Left cardiac atrium (tissue), 4 donors: Measurements from ENCODE around the gene VWCE. TPM values are rescaled to one million over a fixed set of nuclear protein-coding genes. Genes with fewer than 3 reads are reported as not detected.
"Not testable (repeated sequence)": the region's sequence is repeated elsewhere in the genome, so short reads cannot be mapped to it uniquely, and the experiment has no call there.

Source experiments
- ATAC-seq, 2 donors: fragments of 200-7000 bp; cut with Tn5 transposase; one replicate each; pipeline ENCODE4 v1.9.1; 2020; ENCODE audit warnings: mild to moderate bottlenecking in 2 of 2, moderate library complexity in 2 of 2
- DNase-seq: peaks from one replicate; pipeline ENCODE4 v3.0.0-alpha.2; 2020
- intact Hi-C, 2 donors: fragments of 100-400 bp; cut with DNase I; formaldehyde crosslinking; loops; one replicate each; pipeline versions ENCODE4 v1.14.1 to v1.15.1; 2022 to 2023
- total RNA-seq, 2 donors: library from RNA; stranded (reverse); fragmentation: NEBNext Ultra II Directional; extraction: Animal tissue kit (Norgen Biotek cat#: 25700); gene quantifications; one replicate each; pipeline ENCODE4 v1.2.1, GENCODE V29; 2021
- donor health status: DM: no; HTN: yes; CAD: no.
- donor health status: DM: no; HTN: yes; CAD: no; lungs with severe emphysema.
- donor health status: DM: yes; HTN: yes; CAD: no.
- donor health status: Dilated cardiomyopathy.

VWCE gene
- total RNA-seq, 2 donors from 2014 or later, result 1.1 to 2.3 TPM

DNA sequence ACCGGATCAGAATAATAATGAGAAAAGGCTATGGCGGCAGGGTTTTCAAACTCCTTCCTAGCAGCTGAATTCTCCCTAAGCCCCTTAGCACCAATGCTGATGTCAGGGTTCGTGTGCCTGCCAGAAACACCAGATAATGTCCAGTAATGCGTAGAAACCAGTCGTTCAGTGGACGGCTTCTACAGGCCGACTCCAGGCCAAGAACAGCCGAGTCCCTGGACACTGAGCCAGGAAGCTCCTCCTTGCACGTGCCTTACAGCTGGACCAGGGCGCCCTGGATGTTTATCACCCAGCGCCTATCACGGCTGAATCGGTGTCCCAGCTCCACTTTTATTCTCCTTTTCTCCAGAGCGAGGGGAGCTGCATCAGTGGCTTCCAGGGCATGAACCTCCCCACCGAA is 64.1 kb downstream of the VWCE start:
- DNase-seq, intact Hi-C loops: not testable (repeated sequence)
- ATAC-seq, result peak; percentile 46 to 71

DNA sequence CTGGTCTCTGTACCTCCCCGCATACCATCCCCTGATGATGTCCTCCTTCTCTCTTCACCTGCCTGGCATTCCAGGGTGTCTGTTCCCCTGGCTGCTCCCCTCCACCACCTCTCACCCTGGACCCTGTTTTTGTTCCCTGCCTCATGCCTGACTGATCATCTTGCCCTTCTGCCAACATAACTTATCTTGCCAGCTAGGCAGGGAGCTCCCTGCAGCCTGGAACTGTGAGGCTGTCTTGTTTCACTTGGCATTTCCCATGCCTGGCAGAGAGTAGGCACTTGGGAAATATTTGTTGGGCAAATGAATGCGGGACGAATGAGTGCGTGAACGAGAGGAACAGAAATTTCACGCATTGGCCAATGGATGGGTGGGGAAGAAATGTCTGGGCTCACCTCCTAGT is 65.7 kb downstream of the VWCE start:
- ATAC-seq, result peak; percentile 32 to 64
- intact Hi-C loops, DNase-seq: not testable (repeated sequence)

DNA sequence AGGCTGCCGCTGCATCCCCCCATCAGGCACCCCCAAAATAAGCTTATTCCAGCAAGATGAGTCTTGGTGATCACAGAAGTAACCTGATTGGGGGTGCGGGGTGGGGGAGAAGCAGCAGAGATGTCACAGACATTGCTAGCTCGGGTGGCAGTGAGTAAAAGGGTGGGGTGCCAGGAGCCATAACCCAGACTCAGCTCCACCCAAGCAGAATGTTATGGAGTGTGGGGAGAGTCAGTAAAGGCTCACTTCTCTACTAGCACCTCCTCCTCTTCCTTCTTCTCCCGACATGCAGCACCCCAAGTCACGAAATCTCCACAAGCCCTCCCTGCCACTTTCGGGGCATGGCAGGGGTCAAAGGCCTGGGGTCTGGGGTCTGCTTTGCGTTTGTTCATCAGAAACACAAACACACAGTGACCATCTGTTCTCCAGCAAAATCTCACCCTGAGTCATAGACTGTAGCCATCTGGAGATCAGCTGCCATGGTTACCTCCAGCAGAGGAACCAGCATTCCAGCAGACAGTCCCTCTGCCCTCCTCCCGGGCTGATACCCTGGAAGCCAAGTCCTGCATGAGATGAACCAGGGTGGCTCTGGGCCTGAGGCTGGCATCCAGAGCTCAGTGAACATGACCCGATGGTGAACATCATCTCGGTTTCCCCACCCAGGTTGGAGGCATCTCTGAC is 68.5 kb downstream of the VWCE start:
- DNase-seq, intact Hi-C loops: not testable (repeated sequence)

DNA sequence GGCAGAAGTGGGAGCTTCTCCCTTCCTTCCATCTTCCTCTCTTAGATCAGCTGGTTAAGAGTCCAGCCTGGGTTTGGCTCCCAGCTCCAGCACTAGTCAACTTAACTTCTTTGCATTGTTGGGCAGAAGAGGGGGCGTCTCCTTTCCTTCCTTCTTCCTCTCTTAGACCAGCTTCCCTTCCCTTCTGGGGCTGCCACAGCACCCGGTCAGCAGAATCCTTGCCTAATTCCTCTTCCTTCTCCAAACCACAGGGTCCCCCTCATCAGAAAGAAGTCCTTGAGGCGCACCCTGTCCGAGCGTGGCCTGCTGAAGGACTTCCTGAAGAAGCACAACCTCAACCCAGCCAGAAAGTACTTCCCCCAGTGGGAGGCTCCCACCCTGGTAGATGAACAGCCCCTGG is 72.4 kb downstream of the VWCE start:
- peak; percentile 41 to 73 for ATAC-seq
- intact Hi-C loops, DNase-seq: not testable (repeated sequence)

More for the DNA sequence above, 68.5 kb downstream of the VWCE start:
- not testable (repeated sequence) for ATAC-seq

- DNase-seq, intact Hi-C loops, ATAC-seq: not testable (repeated sequence)
These were observed 73.1 kb downstream of the VWCE start, which contains the start of gene PGA4 for GRCh38 chr11:61222047-61222446. Gene PGA4 (plus strand): TSS chr11:61222347. CDS start chr11:61222401, 54 bp downstream.

- intact Hi-C loops, DNase-seq, ATAC-seq: not testable (repeated sequence)
These were observed 76.1 kb downstream of the VWCE start for GRCh38 chr11:61219016-61219415.

DNA sequence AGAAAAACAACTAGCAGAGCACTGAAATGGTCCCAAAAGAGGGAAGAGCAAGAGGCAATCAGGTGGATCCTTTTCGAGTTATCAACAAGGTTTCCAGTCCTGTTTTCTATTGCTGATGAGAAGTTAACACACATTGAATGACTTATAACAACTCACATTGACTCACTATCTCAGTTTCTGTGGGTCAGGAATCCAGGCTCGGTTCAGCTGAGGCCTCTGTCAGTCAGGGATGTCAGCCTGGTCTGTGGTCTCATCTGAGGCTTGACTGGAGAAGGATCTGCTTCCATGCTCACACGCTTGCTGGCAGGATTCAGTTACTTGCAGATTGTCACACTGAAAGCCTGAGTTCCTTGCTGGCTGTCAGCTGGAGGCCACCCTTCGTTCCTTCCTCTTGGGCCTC is 76.8 kb downstream of the VWCE start:
- intact Hi-C loops, DNase-seq, ATAC-seq: not testable (repeated sequence)

- ATAC-seq, DNase-seq, intact Hi-C loops: not testable (repeated sequence)
These were observed 81.3 kb downstream of the VWCE start for GRCh38 chr11:61213711-61214324.

- DNase-seq, intact Hi-C loops: not testable (repeated sequence)
- ATAC-seq, result peak; percentile 37 to 75
These were observed 82.9 kb downstream of the VWCE start for GRCh38 chr11:61212202-61212601.

DNA sequence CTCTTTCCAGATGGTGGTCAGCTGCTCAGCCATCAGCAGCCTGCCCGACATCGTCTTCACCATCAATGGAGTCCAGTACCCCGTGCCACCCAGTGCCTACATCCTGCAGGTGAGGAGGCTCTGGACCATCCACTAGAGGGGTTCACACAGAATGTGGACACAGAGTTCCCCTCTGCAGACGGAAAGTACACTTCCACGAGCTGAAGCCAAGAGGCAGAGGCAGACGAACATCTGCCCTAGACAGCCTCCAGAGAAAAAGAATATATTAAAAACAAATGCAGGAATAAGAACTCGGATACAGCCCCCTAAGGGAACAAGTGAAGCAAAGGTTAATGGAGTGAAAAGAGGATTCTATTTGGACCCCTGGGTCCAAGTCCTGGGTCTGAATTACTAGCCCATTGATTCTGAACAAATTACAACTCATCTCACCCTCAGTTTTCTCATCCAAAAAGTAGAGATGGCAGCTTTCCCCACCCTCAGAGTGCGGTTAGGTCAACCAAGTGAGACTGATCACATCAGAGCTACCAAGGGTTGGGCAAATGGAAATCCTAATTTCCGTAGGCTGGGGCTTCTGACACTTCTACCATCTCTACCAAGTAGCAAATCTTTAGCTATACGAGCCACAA is 83.7 kb downstream of the VWCE start:
- intact Hi-C loops, ATAC-seq, DNase-seq: not testable (repeated sequence)

DNA sequence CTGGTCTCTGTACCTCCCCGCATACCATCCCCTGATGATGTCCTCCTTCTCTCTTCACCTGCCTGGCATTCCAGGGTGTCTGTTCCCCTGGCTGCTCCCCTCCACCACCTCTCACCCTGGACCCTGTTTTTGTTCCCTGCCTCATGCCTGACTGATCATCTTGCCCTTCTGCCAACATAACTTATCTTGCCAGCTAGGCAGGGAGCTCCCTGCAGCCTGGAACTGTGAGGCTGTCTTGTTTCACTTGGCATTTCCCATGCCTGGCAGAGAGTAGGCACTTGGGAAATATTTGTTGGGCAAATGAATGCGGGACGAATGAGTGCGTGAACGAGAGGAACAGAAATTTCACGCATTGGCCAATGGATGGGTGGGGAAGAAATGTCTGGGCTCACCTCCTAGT is 84.5 kb downstream of the VWCE start:
- DNase-seq, intact Hi-C loops: not testable (repeated sequence)
- ATAC-seq, result peak; percentile 44 to 64

Other genes with a start within 250 kb of the VWCE start
- under 1 TPM; 0.37 to 0.94 TPM for gene CD5, start 192.8 kb downstream of the VWCE start, total RNA-seq
- gene VPS37C, start 133.9 kb downstream of the VWCE start, total RNA-seq, result 10 to 100 TPM; 18.6 to 23.1 TPM
- 1 to 10 TPM in 1 of 2 donors, under 1 TPM in 1; 0.97 to 3.6 TPM for gene PGA3, start 91.8 kb downstream of the VWCE start, total RNA-seq
- gene PGA4, start 73.0 kb downstream of the VWCE start, total RNA-seq, result 1 to 10 TPM in 1 of 2 donors, under 1 TPM in 1; 0.41 to 3.0 TPM
- under 1 TPM; 0.58 to 0.71 TPM for gene PGA5, start 54.1 kb downstream of the VWCE start, total RNA-seq
- 100 to 1,000 TPM; 107 to 136 TPM for gene DDB1, start 37.8 kb upstream of the VWCE start, total RNA-seq
- 10 to 100 TPM; 16.1 to 18.0 TPM for gene TKFC, start 37.9 kb upstream of the VWCE start, total RNA-seq
- gene CYB561A3, start 66.6 kb upstream of the VWCE start, total RNA-seq, result 10 to 100 TPM; 15.7 to 17.0 TPM
- gene TMEM138, start 67.1 kb upstream of the VWCE start, total RNA-seq, result 10 to 100 TPM; 24.4 to 32.6 TPM
- 1 to 10 TPM; 7.1 to 7.6 TPM for gene TMEM216, start 97.3 kb upstream of the VWCE start, total RNA-seq
- gene CPSF7, start 134.7 kb upstream of the VWCE start, total RNA-seq, result 10 to 100 TPM; 33.3 to 47.2 TPM
- 10 to 100 TPM; 30.5 to 36.8 TPM for gene SDHAF2, start 134.8 kb upstream of the VWCE start, total RNA-seq
- gene LRRC10B, start 213.4 kb upstream of the VWCE start, total RNA-seq, result 1 to 10 TPM in 1 of 2 donors, under 1 TPM in 1; 0.74 to 1.1 TPM